B cell (primary cell): ENCODE measurements around the gene FBXW4. TPM values are rescaled to one million over a fixed set of nuclear protein-coding genes. Genes with fewer than 3 reads are reported as not detected.

Source experiments
- ATAC-seq: fragments of 200-7000 bp; cut with Tn5 transposase; one replicate; pipeline ENCODE4 v1.10.0; 2021; ENCODE audit warnings: low read depth, mild to moderate bottlenecking, moderate number of reproducible peaks, moderate library complexity
- CTCF ChIA-PET: fragments of 350-600 bp; sonication (Branson Sonifier 250); formaldehyde crosslinking; loops from one replicate; lab custom pipeline; 2021; ENCODE audit warnings: antibody characterized with exemption, inconsistent platforms; lab: Charles Lee
- POLR2A ChIA-PET: fragments of 350-600 bp; sonication (Branson Sonifier 250); formaldehyde crosslinking; loops from one replicate; lab custom pipeline; 2021; ENCODE audit warnings: antibody characterized with exemption; lab: Charles Lee
- DNase-seq: peaks from one replicate; pipeline ENCODE4 v3.0.0; 2013
- H2AFZ ChIP-seq: 2 replicates; pipeline ENCODE4 v1.6.1; 2012; ENCODE audit warnings: mild to moderate bottlenecking, low read depth, low read length; ENCODE audit not compliant: insufficient read depth, poor library complexity, severe bottlenecking
- H3K27ac ChIP-seq, 2 donors: 1 replicate in 1 of 2; 2 replicates in 1 of 2; pipeline ENCODE4 v1.5.1; 2012 to 2013; ENCODE audit warnings: low read length in 2 of 2, mild to moderate bottlenecking in 2 of 2, moderate library complexity in 1 of 2
- H3K27me3 ChIP-seq, 4 experiments: fragments of 200-600 bp in 1 of 4; sonication (generic) in 1 of 4; replicated peaks in 1 of 4; 1 replicate in 2 of 4; 2 replicates in 2 of 4; pipeline versions ENCODE4 v1.6.1 to v1.7.0; 2013 to 2016; ENCODE audit warnings: low read length in 3 of 4, mild to moderate bottlenecking in 2 of 4, mixed read lengths in 1 of 4, moderate library complexity in 1 of 4; ENCODE audit not compliant: insufficient read depth in 4 of 4, control insufficient read depth in 3 of 4; ENCODE audit errors: control extremely low read depth in 1 of 4
- H3K36me3 ChIP-seq, 2 experiments: replicated peaks in 1 of 2; 1 replicate in 1 of 2; 2 replicates in 1 of 2; pipeline versions ENCODE4 v1.6.1 to v1.7.1; 2013; ENCODE audit warnings: low read length in 1 of 2; ENCODE audit not compliant: insufficient read depth in 2 of 2, control insufficient read depth in 1 of 2; ENCODE audit errors: control extremely low read depth in 1 of 2, extremely low read depth in 1 of 2
- H3K4me1 ChIP-seq, 2 donors: fragments of 200-600 bp in 1 of 2; sonication (generic) in 1 of 2; 1 replicate in 1 of 2; 2 replicates in 1 of 2; pipeline versions ENCODE4 v1.5.1 to v1.6.1; 2013 to 2017; ENCODE audit warnings: low read length in 2 of 2; ENCODE audit not compliant: control insufficient read depth in 2 of 2, insufficient read depth in 2 of 2
- H3K4me2 ChIP-seq: replicated peaks from 2 replicates; pipeline ENCODE3; 2012; ENCODE audit warnings: mild to moderate bottlenecking, low read depth, low read length; ENCODE audit not compliant: poor library complexity, severe bottlenecking
- H3K4me3 ChIP-seq, 5 experiments: fragments of 200-600 bp in 1 of 5; sonication (generic) in 1 of 5; 1 replicate in 3 of 5; 2 replicates in 2 of 5; pipeline versions ENCODE4 v1.5.1 to v1.7.0; 2011 to 2016; ENCODE audit warnings: low read length in 4 of 5, mild to moderate bottlenecking in 4 of 5, low read depth in 2 of 5, control low read depth in 1 of 5, moderate library complexity in 1 of 5; ENCODE audit not compliant: insufficient read depth in 1 of 5; ENCODE audit errors: control extremely low read depth in 1 of 5, extremely low read depth in 1 of 5
- H3K79me2 ChIP-seq: fragments of 200-600 bp; sonication (generic); one replicate; pipeline ENCODE4 v1.6.0; 2016; ENCODE audit warnings: low read length; ENCODE audit not compliant: control insufficient read depth, insufficient read depth
- H3K9ac ChIP-seq: fragments of 200-600 bp; sonication (generic); 2 replicates; pipeline ENCODE4 v1.6.1; 2017; ENCODE audit warnings: mild to moderate bottlenecking, low read length, moderate library complexity
- H3K9me3 ChIP-seq, 3 donors: one replicate each; pipeline versions ENCODE4 v1.6.1 to v1.7.1; 2013; ENCODE audit warnings: low read length in 2 of 3; ENCODE audit not compliant: control insufficient read depth in 2 of 3, insufficient read depth in 1 of 3; ENCODE audit errors: control extremely low read depth in 1 of 3
- H4K20me1 ChIP-seq: 2 replicates; pipeline ENCODE4 v1.6.0; 2012; ENCODE audit warnings: mild to moderate bottlenecking, low read length; ENCODE audit not compliant: insufficient read depth, control insufficient read depth, poor library complexity, severe bottlenecking
- H3K27ac Mint-ChIP-seq: one replicate; pipeline ENCODE4 v1.8.0; 2021; ENCODE audit warnings: mixed read lengths
- H3K27me3 Mint-ChIP-seq: one replicate; pipeline ENCODE4 v1.8.0; 2021; ENCODE audit warnings: mixed read lengths
- H3K4me1 Mint-ChIP-seq: one replicate; pipeline ENCODE4 v1.8.0; 2021; ENCODE audit warnings: mixed read lengths
- H3K4me3 Mint-ChIP-seq: one replicate; pipeline ENCODE4 v1.8.0; 2021; ENCODE audit warnings: mixed read lengths
- H3K9me3 Mint-ChIP-seq: one replicate; pipeline ENCODE4 v1.8.0; 2022; ENCODE audit warnings: mixed read lengths; ENCODE audit not compliant: insufficient read depth
- CTCF ChIP-seq: fragments of 200-600 bp; IDR thresholded peaks from one replicate; pipeline ENCODE4 v1.8.0; 2022; ENCODE audit warnings: antibody characterized with exemption, mild to moderate bottlenecking
- EZH2 ChIP-seq: IDR thresholded peaks from 2 replicates; pipeline ENCODE4 v1.6.1; 2012; ENCODE audit warnings: borderline replicate concordance, low read depth, mild to moderate bottlenecking, moderate library complexity, low read length; ENCODE audit not compliant: insufficient read depth, poor library complexity, severe bottlenecking
- WGBS: methylation state at CpG from one replicate; pipeline ENCODE4 v1.1.5; 2013; ENCODE audit warnings: missing lambda C conversion rate; ENCODE audit not compliant: insufficient coverage; 5-methylcytosine and 5-hydroxymethylcytosine counted together
- intact Hi-C: fragments of 100-400 bp; cut with micrococcal nuclease; formaldehyde crosslinking; loops from one replicate; pipeline ENCODE4 v1.10.0; 2022
- polyA plus RNA-seq: library from polyadenylated mRNA; depleted of rRNA; stranded (reverse); fragments of >200 nt; gene quantifications from 2 replicates; pipeline ENCODE4 v1.2.3, GENCODE V29; 2012
- total RNA-seq, 2 donors: library from RNA; stranded (reverse); fragments of 120-200 nt in 1 of 2; gene quantifications; 1 replicate in 1 of 2; 2 replicates in 1 of 2; pipeline versions ENCODE4 v1.2.3 to v1.2.4, GENCODE V29; 2013 to 2022

Gene FBXW4
- total and polyA plus RNA-seq, 2 donors (not counting 1 experiment from before 2014, with no cell fraction given), result 72.9 to 99.6 TPM

GRCh38 chr10:101663097-101663496, 31.9 kb downstream of the FBXW4 start:
- Histone ChIP-seq H2AFZ (no peak overlapping the region), H3K27me3 (no peaks in the 10 kb centered on the region), H3K9ac (no peak overlapping the region), H3K4me2 (no peak overlapping the region), H3K4me3 (no peak overlapping the region), H3K4me1 (no peaks in the 10 kb centered on the region), H3K9me3 (no peaks in the 10 kb centered on the region), H3K36me3 (peaks cover 20 to 92% of the 10 kb centered on the region in 2 experiments), H3K27ac (no peak overlapping the region), H3K79me2 (peaks cover 59% of the 10 kb centered on the region), H4K20me1 (peaks cover 57% of the 10 kb centered on the region)
- ChIA-PET POLR2A (no interaction called here), CTCF (no interaction called here)
- Mint-ChIP-seq H3K4me3 (no peak overlapping the region), H3K27ac (no peak overlapping the region), H3K27me3 (no peaks in the 10 kb centered on the region), H3K9me3 (no peaks in the 10 kb centered on the region), H3K4me1 (no peaks in the 10 kb centered on the region)
- WGBS, result no CpG with 5 or more reads among the region's 1 CpG
- no peak for ATAC-seq
- DNase-seq, result no peak
- intact Hi-C loops, result loop anchor here (10.0 kb wide), 1 partner anchor 1508 kb away; no protein-coding TSS in a partner anchor
- TF ChIP-seq EZH2 (no peak), CTCF (no peak)

GRCh38 chr10:101660256-101660655, 34.7 kb downstream of the FBXW4 start:
- Mint-ChIP-seq H3K27me3 (no peaks in the 10 kb centered on the region), H3K4me3 (no peak overlapping the region), H3K27ac (no peak overlapping the region), H3K9me3 (no peaks in the 10 kb centered on the region), H3K4me1 (no peaks in the 10 kb centered on the region)
- Histone ChIP-seq H3K27me3 (no peaks in the 10 kb centered on the region), H3K36me3 (peaks cover 12 to 93% of the 10 kb centered on the region in 2 experiments), H3K27ac (no peak overlapping the region), H3K79me2 (peaks cover 57% of the 10 kb centered on the region), H3K4me2 (no peak overlapping the region), H3K4me3 (no peak overlapping the region), H3K9me3 (no peaks in the 10 kb centered on the region), H3K9ac (no peak overlapping the region), H2AFZ (no peak overlapping the region), H3K4me1 (no peaks in the 10 kb centered on the region), H4K20me1 (peaks cover 73% of the 10 kb centered on the region)
- intact Hi-C loops, result loop anchor here (10.0 kb wide), 1 partner anchor 1505 kb away; no protein-coding TSS in a partner anchor
- TF ChIP-seq CTCF (no peak), EZH2 (no peak)
- DNase-seq, result no peak
- WGBS, result 100% methylated on average over 1 of the region's 4 CpGs
- ChIA-PET POLR2A (no interaction called here), CTCF (no interaction called here)
- no peak for ATAC-seq
